ENCODE results near the gene ATP6V0A4.

Gene ATP6V0A4

GRCh38 chr7:138770904-138771303 is 27.1 kb downstream of the ATP6V0A4 start:
- Histone ChIP-seq H3K4me2 (no peak overlapping the region), H2AFZ (ENCODE audit: low read depth) (no peak overlapping the region), H3K27me3 (ENCODE audit: insufficient read depth, low read depth) (no peaks in the 10 kb centered on the region), H3K79me2 (ENCODE audit: insufficient read depth, low read depth) (no peaks in the 10 kb centered on the region), H4K20me1 (ENCODE audit: insufficient read depth) (no peaks in the 10 kb centered on the region), H3K9ac (no peak overlapping the region), H3K4me1 (ENCODE audit: low read depth, poor library complexity, severe bottlenecking) (no peaks in the 10 kb centered on the region), H3K4me3 (IDR thresholded peaks at IDR 0.05; ENCODE audit: insufficient read depth, low read depth, low read length) (no peak overlapping the region), H3K27ac (no peak overlapping the region), H3K36me3 (ENCODE audit: insufficient read depth) (no peaks in the 10 kb centered on the region)
- TF ChIP-seq CTCF (conservative IDR thresholded peaks at IDR 0.05; ENCODE audit: low read depth, low read length) = no peak

- Histone ChIP-seq H3K4me2 (no peak overlapping the region), H3K27me3 (ENCODE audit: insufficient read depth, low read depth) (no peaks in the 10 kb centered on the region), H3K27ac (no peak overlapping the region), H3K9ac (no peak overlapping the region), H3K4me1 (ENCODE audit: low read depth, poor library complexity, severe bottlenecking) (no peaks in the 10 kb centered on the region), H2AFZ (ENCODE audit: low read depth) (no peak overlapping the region), H3K36me3 (ENCODE audit: insufficient read depth) (no peaks in the 10 kb centered on the region), H4K20me1 (ENCODE audit: insufficient read depth) (no peaks in the 10 kb centered on the region), H3K79me2 (ENCODE audit: insufficient read depth, low read depth) (no peaks in the 10 kb centered on the region), H3K4me3 (IDR thresholded peaks at IDR 0.05; ENCODE audit: insufficient read depth, low read depth, low read length) (no peak overlapping the region)
- TF ChIP-seq CTCF (conservative IDR thresholded peaks at IDR 0.05; ENCODE audit: low read depth, low read length) = no peak
These were observed 29.8 kb downstream of the ATP6V0A4 start for GRCh38 chr7:138768241-138768640.

- Histone ChIP-seq H3K27me3 (ENCODE audit: insufficient read depth, low read depth) (no peaks in the 10 kb centered on the region), H3K4me3 (IDR thresholded peaks at IDR 0.05; ENCODE audit: insufficient read depth, low read depth, low read length) (no peak overlapping the region), H3K4me2 (no peak overlapping the region), H2AFZ (ENCODE audit: low read depth) (no peak overlapping the region), H3K27ac (no peak overlapping the region), H3K4me1 (ENCODE audit: low read depth, poor library complexity, severe bottlenecking) (no peaks in the 10 kb centered on the region), H4K20me1 (ENCODE audit: insufficient read depth) (no peaks in the 10 kb centered on the region), H3K9ac (no peak overlapping the region), H3K79me2 (ENCODE audit: insufficient read depth, low read depth) (no peaks in the 10 kb centered on the region), H3K36me3 (ENCODE audit: insufficient read depth) (no peaks in the 10 kb centered on the region)
- no peak for TF ChIP-seq CTCF (conservative IDR thresholded peaks at IDR 0.05; ENCODE audit: low read depth, low read length)
These were observed 41.3 kb downstream of the ATP6V0A4 start for GRCh38 chr7:138756591-138757242.

- Histone ChIP-seq H4K20me1 (ENCODE audit: insufficient read depth) (no peaks in the 10 kb centered on the region), H3K27me3 (ENCODE audit: insufficient read depth, low read depth) (no peaks in the 10 kb centered on the region), H3K4me2 (no peak overlapping the region), H3K79me2 (ENCODE audit: insufficient read depth, low read depth) (no peaks in the 10 kb centered on the region), H2AFZ (ENCODE audit: low read depth) (no peak overlapping the region), H3K4me3 (IDR thresholded peaks at IDR 0.05; ENCODE audit: insufficient read depth, low read depth, low read length) (no peak overlapping the region), H3K9ac (no peak overlapping the region), H3K4me1 (ENCODE audit: low read depth, poor library complexity, severe bottlenecking) (no peaks in the 10 kb centered on the region), H3K36me3 (ENCODE audit: insufficient read depth) (no peaks in the 10 kb centered on the region), H3K27ac (no peak overlapping the region)
- TF ChIP-seq CTCF (conservative IDR thresholded peaks at IDR 0.05; ENCODE audit: low read depth, low read length) = no peak
These were observed 42.0 kb downstream of the ATP6V0A4 start for GRCh38 chr7:138755842-138756590.
